GM18502 (cell line): ENCODE data around the gene ZNF709.
A peak's percentile ranks its signal among the peaks of the same experiment; 100 is the strongest.
"Not testable (repeated sequence)": the region's sequence is repeated elsewhere in the genome, so short reads cannot be mapped to it uniquely, and the experiment has no call there.

Experiments used
- ATAC-seq: cut with Tn5 transposase; IDR thresholded peaks from one replicate; pipeline ENCODE4 v1.9.1; 2021; ENCODE audit warnings: mild to moderate bottlenecking; ENCODE audit not compliant: unreplicated experiment, poor library complexity

The ZNF709 gene

DNA sequence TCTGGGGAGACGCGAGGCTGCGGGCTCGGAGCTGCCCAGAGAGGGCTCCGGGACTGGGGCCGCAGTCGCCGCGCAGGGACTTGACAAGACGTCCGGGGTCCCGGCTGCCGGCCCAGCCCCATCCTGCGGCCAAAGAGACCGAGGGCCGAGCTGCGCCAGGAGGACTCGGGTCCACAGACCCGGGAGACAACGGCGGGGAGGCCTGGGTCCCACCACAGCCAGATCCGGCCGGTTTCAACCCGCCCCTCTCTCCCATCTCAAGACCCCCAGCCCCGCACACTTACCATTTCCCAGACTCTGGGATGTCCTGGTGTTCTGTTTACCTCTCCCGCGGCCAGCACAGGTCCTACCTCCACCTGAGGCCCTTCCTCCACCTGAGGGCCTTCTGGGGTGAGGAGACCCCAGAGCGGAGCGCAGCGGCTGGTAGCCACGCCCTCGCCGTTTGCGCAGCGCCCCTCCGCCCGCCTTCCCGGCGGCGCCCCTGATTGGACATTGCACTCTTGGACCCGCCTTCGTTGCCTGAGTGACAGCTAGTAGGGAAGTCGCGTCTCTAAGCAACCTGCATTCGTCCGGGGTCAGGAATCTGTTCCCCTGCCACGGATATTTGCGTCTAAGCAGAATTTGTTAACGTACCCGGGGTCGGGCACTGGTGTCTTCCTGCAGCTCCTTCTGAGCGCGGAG is at the start of gene ZNF709:
TSS of gene ZNF709 (minus strand) at position 446 of the 681 bp plus-strand sequence. CDS start at position 287, 159 bp downstream.
- ATAC-seq: peak; percentile 93

DNA sequence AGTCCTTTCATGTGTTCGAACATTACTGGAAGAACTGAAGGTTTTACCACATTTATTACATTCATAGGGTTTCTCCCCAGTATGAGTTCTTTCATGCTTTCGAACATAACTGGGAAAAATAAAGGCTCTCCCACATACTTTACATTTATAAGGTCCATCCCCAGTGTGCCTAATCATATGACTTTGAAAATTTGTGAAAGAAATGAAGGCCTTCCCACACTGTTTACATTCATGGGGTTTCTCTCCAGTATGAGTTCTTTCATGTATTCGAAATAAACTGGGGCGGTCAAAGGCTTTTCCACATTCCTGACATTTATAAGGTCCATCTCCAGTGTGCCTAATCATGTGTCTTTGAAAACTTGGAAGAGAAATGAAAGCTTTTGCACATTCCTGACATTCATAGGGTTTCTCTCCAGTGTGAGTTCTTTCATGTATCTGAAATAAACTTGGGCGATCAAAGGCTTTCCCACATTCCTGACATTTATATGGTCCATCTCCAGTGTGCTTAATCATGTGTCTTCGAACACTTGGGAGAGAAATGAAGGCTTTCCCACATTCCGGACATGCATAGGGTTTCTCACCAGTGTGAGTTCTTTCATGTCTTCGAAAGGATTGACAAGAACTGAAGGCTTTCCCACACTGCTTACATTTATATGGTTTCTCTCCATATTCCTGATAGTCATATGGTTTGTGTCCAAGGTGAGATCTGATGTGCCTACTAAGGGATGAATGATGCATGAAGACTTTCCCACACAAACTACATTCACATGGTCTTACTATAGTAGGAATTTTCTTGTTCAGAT is 42.6 kb upstream of the ZNF709 start:
- ATAC-seq: no peak

GRCh38 chr19:12526542-12526941 is 41.9 kb upstream of the ZNF709 start:
- ATAC-seq: no peak

- no peak for ATAC-seq
These were observed 37.4 kb upstream of the ZNF709 start for GRCh38 chr19:12521996-12522395.

GRCh38 chr19:12513531-12514061 is 29.0 kb upstream of the ZNF709 start:
- ATAC-seq: no peak

DNA sequence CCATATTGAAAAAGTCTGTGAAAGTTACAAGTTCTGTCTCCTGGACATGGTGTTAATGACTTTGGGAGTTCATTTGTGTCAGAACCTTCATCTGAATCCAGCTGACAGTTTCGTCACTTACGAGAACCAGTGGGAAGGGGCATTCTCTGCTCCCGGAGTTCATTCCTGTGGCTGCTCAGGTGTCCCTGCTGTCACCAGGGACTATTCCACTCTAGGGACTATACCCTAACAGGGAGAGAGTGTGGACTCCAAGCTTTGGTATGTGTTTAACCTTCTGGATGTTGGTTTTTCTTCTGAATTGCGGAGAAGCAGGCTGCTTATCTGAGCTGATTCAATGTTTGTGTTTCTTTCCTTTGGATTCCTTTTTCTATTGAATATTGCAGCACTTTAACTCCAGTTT is 12.4 kb upstream of the ZNF709 start:
- no peak for ATAC-seq

DNA sequence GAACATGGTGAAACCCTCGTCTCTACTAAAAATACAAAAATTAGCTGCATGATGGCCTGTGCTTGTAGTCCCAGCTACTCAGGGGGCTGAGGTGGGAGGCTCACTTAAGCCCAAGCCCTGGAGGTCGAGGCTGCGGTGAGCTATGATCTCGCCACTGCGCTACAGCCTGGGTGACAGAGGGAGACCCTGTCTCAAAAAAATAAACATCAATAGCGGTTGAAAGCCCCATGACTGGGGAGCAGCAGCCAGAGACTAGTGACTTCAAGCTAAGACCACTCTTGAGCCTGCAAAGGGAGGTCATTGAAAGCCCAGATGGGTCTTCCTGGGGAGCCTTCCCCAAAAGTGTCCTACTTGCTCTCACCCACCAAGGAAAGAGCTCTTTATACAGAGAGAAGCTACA is 11.9 kb upstream of the ZNF709 start:
- ATAC-seq: no peak

- ATAC-seq: peak; percentile 86
These were observed 10.6 kb upstream of the ZNF709 start for GRCh38 chr19:12495002-12495802.

GRCh38 chr19:12494260-12494860 is 9.7 kb upstream of the ZNF709 start:
- ATAC-seq: no peak

GRCh38 chr19:12486265-12486783 is 1.7 kb upstream of the ZNF709 start:
- not testable (repeated sequence) for ATAC-seq

- no peak for ATAC-seq
These were observed 955 bp upstream of the ZNF709 start for GRCh38 chr19:12485571-12485970.

- ATAC-seq: no peak
These were observed 418 bp upstream of the ZNF709 start for GRCh38 chr19:12485052-12485416.

DNA sequence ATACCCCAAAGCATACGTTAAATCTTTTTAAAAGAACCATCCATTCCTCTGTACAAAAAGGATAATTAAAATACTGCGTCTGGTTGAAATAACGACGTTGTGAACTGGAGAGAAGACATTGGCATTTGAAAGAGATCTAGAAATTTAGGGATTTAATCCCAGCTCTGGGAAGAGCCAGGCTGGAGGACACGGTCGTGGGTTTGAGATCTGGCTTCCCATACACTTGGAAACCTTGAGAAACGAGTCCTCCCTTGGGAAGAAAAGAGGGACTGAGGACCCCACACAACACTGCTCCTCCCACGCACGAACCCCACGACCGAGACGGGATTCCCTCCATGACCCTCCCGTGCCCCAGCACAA is 625 bp downstream of the ZNF709 start:
- ATAC-seq: no peak

- ATAC-seq: no peak
These were observed 2.1 kb downstream of the ZNF709 start for GRCh38 chr19:12482509-12482886.

DNA sequence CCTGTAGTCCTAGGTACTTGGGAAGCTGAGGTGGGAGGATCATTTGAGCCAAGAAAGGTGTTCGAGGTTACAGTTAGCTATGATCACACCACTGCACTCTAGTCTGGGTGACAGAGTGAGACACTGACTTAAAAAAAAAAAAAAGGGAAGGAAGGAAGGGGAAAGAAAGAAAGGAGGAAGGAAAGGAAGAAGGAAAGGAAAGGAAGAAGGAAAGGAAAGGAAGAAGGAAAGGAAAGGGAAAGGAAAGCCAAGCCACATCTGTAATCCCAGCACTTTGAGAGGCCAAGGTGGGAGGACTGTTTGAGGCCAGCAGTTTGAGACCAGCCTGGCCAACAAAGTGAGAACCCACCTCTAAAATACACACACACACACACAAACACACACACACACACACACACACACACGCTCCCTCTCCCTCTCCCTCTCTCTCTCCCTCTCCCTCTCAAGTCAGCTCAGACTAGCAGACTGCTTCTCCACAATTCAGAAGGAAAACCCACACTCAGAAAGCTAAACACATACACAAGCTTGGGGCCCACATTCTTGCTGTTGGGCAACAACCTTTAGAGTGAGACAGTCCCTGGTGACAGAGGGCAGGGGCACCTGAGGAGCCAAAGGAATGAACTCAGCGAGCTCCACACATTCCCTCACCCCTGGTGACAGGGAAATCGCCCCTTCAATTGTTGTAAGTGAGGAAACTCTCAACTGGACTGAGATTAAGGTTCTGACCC is 2.7 kb downstream of the ZNF709 start:
- no peak for ATAC-seq

DNA sequence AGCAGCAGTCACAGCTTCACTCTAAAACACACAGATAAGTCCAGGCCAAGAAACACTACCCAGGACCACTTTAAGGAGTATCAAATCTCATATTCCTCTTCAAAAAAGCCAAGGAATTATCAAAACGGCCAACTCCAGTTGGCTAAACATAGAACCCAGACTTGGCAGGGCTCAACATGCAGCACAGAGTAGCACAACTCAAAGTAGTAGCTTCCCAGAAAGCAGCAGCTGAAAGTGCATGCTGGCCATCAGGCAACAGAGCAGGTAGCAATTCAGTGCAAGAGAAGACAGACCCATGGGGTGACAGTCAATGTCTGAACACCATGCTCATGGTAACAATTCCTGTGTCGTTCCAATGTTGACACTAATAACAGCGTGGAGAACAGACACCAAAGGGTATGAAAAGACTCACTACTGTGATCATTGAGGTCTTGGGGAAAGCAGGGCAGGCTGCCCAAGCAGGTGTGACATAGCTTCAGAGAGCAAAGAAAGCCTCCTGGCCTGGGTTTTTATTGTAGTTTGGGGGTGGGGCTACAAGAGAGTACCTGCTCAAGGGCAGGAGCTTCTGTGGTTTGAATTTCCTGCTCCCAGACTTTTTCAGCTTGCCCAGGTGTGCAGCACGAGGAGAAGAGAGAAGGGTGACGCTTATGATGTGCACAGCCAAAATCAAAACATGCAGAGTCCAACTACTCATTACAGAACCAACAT is 6.2 kb downstream of the ZNF709 start:
- no peak for ATAC-seq

DNA sequence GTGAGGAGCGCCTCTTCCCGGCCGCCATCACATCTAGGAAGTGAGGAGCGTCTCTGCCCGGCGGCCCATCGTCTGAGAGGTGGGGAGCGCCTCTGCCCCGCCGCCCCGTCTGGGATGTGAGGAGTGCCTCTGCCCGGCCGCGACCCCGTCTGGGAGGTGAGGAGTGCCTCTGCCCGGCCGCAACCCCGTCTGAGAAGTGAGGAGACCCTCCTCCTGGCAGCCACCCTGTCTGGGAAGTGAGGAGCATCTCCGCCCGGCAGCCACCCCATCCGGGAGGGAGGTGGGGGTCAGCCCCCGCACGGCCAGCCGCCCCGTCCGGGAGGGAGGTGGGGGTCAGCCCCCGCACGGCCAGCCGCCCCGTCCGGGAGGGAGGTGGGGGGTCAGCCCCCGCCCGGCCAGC is 17.0 kb downstream of the ZNF709 start:
- not testable (repeated sequence) for ATAC-seq

DNA sequence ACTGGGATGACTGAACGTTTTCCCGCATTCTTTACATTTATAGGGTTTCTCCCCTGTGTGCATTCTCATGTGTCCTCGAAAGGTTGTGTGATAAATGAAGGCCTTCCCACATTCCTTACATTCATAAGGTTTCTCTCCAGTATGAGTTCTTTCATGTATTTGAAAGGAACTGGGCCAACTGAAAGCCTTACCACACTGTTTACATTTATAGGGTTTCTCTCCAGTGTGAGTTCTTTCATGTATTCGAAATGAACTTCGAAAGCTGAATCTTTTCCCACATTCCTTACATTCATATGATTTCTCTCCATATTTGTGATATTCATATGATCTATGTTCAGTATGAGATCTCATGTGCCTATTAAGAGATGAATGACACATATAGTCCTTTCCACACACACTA is 19.4 kb downstream of the ZNF709 start:
- no peak for ATAC-seq

DNA sequence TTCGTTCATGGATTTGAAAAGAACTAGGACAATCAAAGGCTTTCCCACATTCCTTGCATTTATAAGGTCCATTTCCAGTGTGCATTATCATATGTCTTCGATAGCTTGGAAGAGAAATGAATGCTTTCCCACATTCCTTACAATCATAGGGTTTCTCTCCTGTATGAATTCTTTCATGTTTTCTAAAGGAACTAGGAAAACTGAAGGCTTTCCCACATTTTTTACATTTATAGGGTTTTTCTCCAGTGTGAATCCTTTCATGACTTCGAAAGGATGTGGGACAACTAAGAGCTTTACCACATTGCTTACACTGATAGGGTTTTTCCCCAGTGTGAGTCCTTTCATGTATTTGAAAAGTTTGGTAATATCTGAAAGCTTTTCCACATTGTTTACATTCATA is 19.8 kb downstream of the ZNF709 start:
- no peak for ATAC-seq
